ENCODE results near the gene TRIM69.
"Not testable (repeated sequence)": the region's sequence is repeated elsewhere in the genome, so short reads cannot be mapped to it uniquely, and the experiment has no call there.

Gene TRIM69

DNA sequence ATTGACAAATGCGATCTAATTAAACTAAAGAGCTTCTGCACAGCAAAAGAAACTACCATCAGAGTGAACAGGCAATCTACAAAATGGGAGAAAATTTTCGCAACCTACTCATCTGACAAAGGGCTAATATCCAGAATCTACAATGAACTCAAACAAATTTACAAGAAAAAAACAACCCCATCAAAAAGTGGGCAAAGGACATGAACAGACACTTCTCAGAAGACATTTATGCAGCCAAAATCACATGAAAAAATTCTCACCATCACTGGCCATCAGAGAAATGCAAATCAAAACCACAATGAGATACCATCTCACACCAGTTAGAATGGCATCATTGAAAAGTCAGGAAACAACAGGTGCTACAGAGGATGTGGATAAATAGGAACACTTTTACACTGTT is 7.1 kb downstream of the TRIM69 start:
- DNase-seq (ENCODE audit: low spot score), result not testable (repeated sequence)

DNA sequence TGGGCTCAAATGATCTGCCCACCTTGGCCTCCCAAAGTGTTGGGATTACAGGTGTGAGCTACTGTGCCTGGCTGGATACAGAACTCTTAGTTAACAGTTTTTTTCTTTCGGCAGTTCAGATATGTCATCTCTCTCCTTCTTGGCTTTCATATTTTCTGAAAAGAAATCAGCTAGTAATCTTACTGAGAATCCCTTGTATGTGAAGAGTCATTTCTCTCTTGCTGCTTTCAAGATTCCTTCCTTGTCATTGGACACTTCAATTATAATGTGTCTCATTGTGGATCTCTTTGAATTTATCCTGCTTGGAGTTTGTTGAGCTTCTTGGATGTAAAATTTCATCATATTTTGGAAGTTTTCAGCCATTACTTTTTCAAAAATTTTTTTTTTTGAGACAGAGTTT is 17.0 kb downstream of the TRIM69 start:
- no peak for DNase-seq (ENCODE audit: low spot score)

DNA sequence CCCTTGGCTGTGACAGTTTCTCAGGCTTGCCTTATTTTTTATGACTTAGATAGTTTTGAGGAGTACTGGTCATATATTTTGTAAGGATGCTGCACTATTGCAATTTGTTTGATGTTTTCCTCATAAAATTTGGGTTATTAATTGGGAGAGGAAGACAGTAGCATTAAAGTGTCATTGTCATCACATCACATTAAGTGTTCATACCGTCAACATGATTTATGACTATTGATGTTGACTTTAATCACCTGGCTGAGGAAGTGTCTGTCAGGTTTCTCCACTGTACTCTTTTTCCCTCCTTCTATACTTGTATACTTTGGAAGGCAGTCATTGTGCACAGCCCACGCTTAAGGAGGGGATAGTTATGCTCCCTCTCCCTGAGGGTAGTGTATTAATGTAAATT is 26.9 kb downstream of the TRIM69 start:
- no peak for DNase-seq (ENCODE audit: low spot score)

DNA sequence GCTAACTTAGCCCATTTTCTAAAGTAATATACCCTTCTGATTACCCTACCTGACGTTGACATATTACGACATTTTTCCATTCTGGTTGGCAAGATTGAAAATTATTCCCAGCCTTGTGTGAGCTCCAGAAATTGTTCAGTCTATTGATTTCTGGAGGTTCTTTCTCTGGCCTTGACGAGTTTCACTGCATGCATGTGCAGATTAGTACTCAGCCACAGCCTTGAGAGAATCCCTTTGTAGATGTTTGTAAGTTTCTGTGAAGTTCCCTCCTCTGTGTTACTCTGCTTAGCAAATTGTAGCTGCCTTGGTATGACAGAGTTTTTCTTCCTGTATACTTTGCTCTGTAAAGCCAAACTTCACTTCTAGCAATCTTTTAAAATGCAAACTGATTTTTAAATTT is 27.5 kb downstream of the TRIM69 start:
- DNase-seq (ENCODE audit: low spot score), result no peak

DNA sequence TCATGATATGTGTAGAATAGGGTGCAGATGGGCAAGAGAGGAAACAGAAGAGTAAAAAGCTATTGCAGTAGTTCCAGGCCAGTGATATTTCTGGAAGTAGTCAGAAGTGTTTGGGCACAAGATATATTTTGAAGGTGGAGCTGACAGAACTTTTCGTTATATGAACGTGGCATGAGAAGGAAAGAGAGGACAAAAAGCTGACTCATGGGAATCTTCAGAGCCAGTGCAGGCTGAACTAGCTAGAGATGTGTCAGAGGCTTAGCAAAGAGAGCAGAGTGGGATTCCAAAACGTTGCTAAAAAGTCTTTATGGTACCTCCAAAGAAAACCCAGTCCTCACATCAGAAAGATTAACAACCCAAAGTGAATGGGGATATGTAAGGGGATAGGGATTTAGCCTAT is 28.7 kb downstream of the TRIM69 start:
- DNase-seq (ENCODE audit: low spot score), result no peak

DNA sequence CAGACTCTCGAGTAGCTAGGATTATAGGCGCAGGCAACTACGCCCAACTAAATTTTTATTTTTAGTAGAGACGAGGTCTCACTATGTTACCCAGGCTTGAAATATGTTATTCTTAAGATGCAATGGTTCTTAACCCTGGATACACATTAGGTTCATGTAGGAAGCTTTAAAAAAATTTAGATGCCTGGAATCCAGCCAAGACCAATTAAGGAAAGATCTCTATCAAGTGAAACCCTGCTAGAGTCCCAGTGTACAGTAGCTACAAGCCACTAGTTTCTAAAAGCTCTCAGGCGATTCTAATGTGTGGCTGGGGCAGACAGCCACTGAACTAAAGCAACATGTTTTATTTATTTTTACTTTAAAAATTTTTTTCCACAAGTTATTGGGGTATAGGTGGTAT is 33.2 kb downstream of the TRIM69 start:
- no peak for DNase-seq (ENCODE audit: low spot score)

DNA sequence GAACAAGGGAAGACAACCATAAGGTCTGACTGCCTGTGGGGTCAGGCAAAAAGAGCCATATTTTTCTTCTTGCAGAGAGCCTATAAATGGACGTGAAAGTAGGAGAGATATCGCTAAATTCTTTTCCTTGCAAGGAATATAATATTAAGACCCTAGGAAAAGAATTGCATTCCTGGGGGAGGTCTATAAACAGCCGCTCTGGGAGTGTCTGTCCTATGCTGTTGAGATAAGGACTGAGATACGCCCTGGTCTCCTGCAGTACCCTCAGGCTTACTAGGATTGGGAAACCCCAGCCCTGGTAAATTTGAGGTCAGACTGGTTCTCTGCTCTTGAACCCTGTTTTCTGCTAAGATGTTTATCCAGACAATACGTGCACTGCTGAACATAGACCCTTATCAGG is 34.4 kb downstream of the TRIM69 start:
- not testable (repeated sequence) for DNase-seq (ENCODE audit: low spot score)

DNA sequence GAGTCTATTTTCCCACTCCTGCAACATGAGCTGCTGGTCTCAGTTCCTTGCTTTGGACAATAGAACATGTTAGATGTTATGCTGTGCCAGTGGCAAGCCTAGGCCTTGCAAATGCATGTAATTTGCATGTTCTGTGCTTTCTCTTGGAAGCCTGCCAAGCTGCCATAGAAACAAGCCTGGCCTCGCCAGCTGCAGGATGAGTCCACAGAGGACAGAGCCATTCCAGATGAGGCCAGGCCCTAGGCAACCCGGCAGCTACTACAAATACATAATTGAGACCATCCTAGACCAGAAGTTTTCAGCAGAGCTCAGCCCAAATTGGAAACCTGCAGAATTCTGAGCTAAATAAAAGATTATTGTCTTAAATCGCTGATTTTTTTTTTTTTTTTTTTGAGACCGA is 39.6 kb downstream of the TRIM69 start:
- no peak for DNase-seq (ENCODE audit: low spot score)

GRCh38 chr15:44779761-44780160 is 43.4 kb downstream of the TRIM69 start:
- no peak for DNase-seq (ENCODE audit: low spot score)

GRCh38 chr15:44780608-44781007 is 44.3 kb downstream of the TRIM69 start:
- no peak for DNase-seq (ENCODE audit: low spot score)

- DNase-seq (ENCODE audit: low spot score), result no peak
Measured at GRCh38 chr15:44781128-44781810, 44.9 kb downstream of the TRIM69 start.

DNA sequence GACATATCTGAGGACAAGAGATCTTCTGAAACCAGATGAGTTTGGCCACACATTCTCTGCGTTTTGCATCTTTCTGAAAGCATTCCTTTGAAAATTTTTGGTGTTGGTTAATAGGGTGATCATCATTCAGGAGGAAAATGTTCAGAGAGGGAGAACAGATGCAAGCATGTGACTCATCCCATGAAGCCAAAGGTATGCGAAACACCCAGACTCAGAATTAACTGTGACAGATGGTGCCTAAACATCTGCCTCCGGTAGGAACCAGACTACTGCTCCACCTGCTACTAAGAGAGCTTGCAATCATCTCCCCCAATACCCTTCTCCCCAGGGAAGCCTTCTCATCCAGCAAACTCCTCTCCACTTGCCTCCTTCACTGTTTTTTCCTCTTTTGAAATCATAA is 46.2 kb downstream of the TRIM69 start:
- DNase-seq (ENCODE audit: low spot score), result no peak

- not testable (repeated sequence) for DNase-seq (ENCODE audit: low spot score)
Measured at GRCh38 chr15:44784918-44785274, 48.6 kb downstream of the TRIM69 start.

GRCh38 chr15:44788748-44789147 is 52.4 kb downstream of the TRIM69 start:
- DNase-seq (ENCODE audit: low spot score), result no peak

DNA sequence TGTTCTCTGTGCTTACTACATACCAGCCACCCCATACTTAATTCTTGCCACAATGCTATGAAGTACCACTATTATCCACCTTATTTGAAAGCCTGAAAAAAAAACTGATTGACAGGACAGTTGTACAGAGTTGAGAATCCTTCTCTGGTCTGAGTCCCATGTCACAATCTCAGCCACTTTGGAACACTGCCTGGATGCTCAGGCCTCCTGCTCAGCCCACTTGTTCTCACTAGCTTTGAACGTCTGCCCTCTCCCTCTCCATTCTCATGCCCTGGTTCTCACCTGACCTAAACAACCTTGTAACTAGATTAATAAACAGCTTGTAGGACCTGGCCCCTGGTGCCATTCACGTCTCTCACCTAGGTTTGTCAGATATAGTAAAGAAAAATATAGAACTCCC is 53.9 kb downstream of the TRIM69 start:
- no peak for DNase-seq (ENCODE audit: low spot score)

DNA sequence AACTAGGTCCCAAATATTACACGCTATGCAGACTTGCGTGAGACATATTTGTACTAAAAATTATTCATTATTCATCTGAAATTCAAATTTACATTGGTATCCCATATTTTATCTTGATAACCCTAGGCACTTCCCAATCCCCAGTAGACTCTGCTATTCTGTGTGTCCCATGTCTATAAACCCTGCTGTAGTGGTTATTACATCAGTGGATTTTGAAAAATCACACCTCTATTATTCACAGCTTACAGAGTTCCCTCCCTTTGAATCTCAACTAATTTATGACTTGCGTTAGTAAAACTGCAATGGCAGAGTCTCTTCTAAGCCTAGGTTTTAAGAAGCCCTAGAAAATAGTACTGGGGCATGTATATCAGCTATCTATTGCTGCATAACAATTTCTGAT is 54.3 kb downstream of the TRIM69 start:
- no peak for DNase-seq (ENCODE audit: low spot score)

DNA sequence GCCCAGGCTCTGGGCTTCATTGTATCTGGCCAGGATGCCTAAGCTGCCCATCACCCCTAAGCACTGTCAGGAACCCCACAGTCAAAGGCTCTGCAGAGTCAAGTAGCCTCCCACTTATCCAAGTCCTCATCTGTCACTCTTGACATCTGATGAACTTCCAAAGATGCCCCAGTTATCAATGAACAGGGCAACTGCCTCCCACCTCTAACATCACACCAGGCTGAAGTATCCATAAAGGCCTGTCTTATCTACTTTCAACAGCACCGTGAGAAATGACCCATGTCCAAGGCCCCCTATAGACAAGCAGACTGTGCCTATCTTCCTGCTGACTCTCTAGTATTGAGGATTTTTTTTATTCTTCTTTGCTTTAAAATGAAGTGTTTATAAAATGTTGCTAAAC is 56.4 kb downstream of the TRIM69 start:
- DNase-seq (ENCODE audit: low spot score), result no peak

DNA sequence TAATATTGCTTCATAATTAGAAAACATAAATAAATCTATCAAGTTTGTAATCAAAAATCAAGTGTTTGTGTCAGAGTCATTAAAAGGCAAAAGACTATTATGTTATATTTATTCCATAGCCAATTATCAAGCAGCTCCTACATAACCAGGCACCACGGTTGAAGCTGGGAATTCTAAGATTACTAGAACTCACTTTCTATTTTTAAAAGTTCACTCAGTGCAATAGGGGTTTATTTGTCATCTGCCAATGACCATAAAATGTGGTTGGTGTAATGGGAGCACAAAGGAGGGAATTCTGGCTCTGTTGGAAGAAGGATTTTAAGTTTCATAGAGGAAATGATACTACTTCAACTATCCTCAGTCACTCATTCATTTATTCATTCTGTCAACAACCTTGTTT is 57.7 kb downstream of the TRIM69 start:
- DNase-seq (ENCODE audit: low spot score), result no peak

DNA sequence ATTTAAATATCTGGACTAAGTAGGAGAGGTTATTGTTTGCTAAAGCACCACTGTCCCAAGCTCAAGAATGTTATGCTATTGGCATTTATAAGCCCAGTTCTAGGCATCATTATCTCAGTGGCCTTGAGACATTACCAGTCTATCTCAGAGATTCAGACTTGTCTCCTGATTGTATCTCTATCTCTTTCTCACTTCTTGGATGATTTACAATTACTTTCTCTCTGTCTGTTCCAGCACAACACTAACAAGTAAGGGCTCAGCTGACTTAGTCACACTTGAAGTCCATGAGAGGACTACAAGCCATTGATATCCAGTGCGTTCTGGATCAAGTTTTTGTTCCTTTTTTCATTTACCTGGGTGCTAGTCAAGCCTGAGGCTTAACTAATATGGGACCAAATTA is 60.2 kb downstream of the TRIM69 start:
- no peak for DNase-seq (ENCODE audit: low spot score)

DNA sequence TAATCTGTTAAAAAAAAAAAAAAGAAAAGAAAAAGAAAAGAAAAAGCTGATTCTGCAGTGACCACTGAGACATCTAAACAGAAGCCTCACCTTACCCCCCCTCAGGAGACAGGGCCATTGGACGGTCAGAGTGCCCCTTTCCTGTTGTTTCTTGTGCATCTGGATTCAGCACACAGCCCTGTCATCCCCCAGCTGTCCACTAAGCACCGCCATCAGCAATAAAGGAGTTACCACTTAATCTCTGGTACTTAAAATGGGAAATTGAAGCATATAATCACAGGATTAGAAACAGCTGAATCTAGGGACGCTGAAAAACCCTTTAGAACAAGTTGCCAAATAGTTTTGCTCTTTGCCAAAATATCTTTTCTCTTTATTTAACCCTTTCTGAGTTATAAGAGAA is 62.5 kb downstream of the TRIM69 start:
- no peak for DNase-seq (ENCODE audit: low spot score)

GRCh38 chr15:44801364-44801763 is 65.0 kb downstream of the TRIM69 start:
- DNase-seq (ENCODE audit: low spot score), result no peak

GRCh38 chr15:44801797-44802196 is 65.5 kb downstream of the TRIM69 start:
- DNase-seq (ENCODE audit: low spot score), result no peak

DNA sequence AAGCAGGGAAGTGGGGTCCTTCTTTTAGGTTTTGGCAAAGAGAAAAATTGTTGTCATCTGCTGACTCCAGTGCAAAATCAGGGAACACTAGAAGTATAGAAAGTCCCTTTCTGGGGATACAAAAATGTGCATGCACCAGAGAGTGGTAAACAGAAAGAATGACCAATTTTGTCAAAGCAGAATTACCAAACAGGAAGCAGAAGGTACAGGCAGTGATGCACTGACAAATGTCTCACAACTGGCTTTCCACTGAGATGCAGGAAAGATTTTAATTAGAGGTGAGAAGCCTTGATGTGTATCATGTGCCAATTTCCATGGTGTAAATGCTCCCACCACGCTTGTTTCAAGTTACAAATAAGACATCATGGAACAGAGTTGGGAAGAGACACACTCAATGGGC is 66.0 kb downstream of the TRIM69 start:
- DNase-seq (ENCODE audit: low spot score), result no peak

DNA sequence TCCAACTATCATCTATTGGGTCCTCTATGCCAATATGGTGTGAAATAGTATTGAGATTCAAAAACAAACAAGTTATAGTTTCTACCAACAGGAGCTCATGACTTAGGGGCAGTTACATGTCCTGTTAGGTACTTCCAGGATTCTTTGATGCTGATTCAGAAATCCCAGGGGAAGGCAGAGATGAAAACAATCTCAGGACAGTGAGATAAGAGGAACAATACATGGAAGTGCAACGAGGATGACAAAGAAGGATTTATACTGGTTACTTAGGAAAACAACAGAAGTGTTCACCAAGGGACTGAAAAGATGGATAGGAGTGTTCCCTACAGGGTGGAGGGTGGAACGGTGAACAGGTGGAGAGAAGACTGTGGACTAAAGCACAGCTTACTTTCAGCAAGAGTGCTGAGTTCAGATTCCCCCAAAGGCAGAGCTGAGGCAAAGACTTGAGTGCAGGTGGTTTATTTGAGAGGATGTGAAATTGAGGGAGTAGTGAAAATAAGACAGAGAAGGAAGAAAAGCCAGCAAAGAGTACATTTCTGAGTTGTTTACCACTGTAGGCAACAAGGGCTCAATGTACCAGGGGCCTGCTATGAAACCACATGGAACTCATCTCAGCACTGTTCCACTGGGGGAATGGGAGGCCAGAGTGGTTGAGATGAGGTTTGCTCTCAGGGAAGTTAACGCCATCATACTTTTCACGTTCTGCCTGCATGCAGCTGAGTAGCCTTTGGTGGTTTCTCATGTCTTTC is 68.1 kb downstream of the TRIM69 start:
- no peak for DNase-seq (ENCODE audit: low spot score)

Measured in CD4-positive, alpha-beta T cell treated with Interleukin-6 at 100 ng/mL for 8 hours (primary cell).